IMR-90 (cell line): ENCODE measurements around the gene MGLL. TPM values are rescaled to one million over a fixed set of nuclear protein-coding genes. Genes with fewer than 3 reads are reported as not detected.
A peak's percentile ranks its signal among the peaks of the same experiment; 100 is the strongest.

ENCODE experiments used
- ATAC-seq: fragments of 200-7000 bp; cut with Tn5 transposase; 2 replicates; pipeline ENCODE4 v1.9.1; 2020; ENCODE audit warnings: low read depth, mild to moderate bottlenecking, moderate library complexity
- BruUV-seq: library from RNA; stranded (reverse); fragments of 400-500 nt; replicated peaks from 2 replicates; lab custom pipeline; 2021; lab: Mats Ljungman, UMichigan
- CTCF ChIA-PET: fragments of 300-600 bp; formaldehyde crosslinking; extraction: SDS; loops from one replicate; lab custom pipeline; 2021; ENCODE audit warnings: antibody characterized with exemption; lab: Yijun Ruan, JAX
- POLR2A ChIA-PET: fragments of 300-600 bp; sonication (Branson Sonifier 250); formaldehyde crosslinking; loops from one replicate; lab custom pipeline; 2022; ENCODE audit warnings: antibody characterized with exemption; ENCODE audit not compliant: unreplicated experiment; lab: Charles Lee
- DNase-seq: peaks from one replicate; pipeline ENCODE4 v3.0.0; 2013
- H2AFZ ChIP-seq: replicated peaks from 2 replicates; pipeline ENCODE3; 2013; ENCODE audit warnings: low read length, mild to moderate bottlenecking; ENCODE audit not compliant: poor library complexity
- H2AK5ac ChIP-seq: 2 replicates; pipeline ENCODE4 v1.6.1; 2013; ENCODE audit warnings: low read depth, low read length, inconsistent platforms
- H2AK9ac ChIP-seq: replicated peaks from 2 replicates; pipeline ENCODE3; 2013; ENCODE audit warnings: mild to moderate bottlenecking, low read depth, low read length, moderate library complexity; ENCODE audit not compliant: poor library complexity
- H2BK120ac ChIP-seq: 2 replicates; pipeline ENCODE4 v1.6.1; 2013; ENCODE audit warnings: low read depth, low read length, inconsistent platforms
- H2BK15ac ChIP-seq: 3 replicates; pipeline ENCODE4 v1.6.1; 2013; ENCODE audit warnings: low read depth, low read length, inconsistent platforms
- H2BK20ac ChIP-seq: 2 replicates; pipeline ENCODE4 v1.6.1; 2013; ENCODE audit warnings: low read depth, mild to moderate bottlenecking, inconsistent platforms, low read length, moderate library complexity
- H2BK5ac ChIP-seq: 2 replicates; pipeline ENCODE4 v1.6.1; 2013; ENCODE audit warnings: mild to moderate bottlenecking, low read depth, low read length, inconsistent platforms; ENCODE audit not compliant: poor library complexity, severe bottlenecking
- H3K14ac ChIP-seq: replicated peaks from 2 replicates; pipeline ENCODE4 v1.6.1; 2013; ENCODE audit warnings: low read depth, low read length, inconsistent platforms
- H3K18ac ChIP-seq: 2 replicates; pipeline ENCODE4 v1.6.1; 2013; ENCODE audit warnings: low read depth, low read length, control low read depth
- H3K23ac ChIP-seq: 2 replicates; pipeline ENCODE4 v1.6.1; 2013; ENCODE audit warnings: low read depth, low read length, inconsistent platforms
- H3K27ac ChIP-seq: 2 replicates; pipeline ENCODE4 v1.5.1; 2013; ENCODE audit warnings: mild to moderate bottlenecking, control low read depth, low read length; ENCODE audit not compliant: insufficient read depth
- H3K27me3 ChIP-seq: 2 replicates; pipeline ENCODE4 v1.6.1; 2013; ENCODE audit warnings: low read length; ENCODE audit not compliant: control insufficient read depth, insufficient read depth
- H3K36me3 ChIP-seq: 2 replicates; pipeline ENCODE4 v1.6.1; 2013; ENCODE audit warnings: low read length, mixed read lengths; ENCODE audit not compliant: control insufficient read depth, insufficient read depth
- H3K4ac ChIP-seq: 2 replicates; pipeline ENCODE4 v1.6.1; 2013; ENCODE audit warnings: low read depth, low read length, inconsistent platforms
- H3K4me1 ChIP-seq: 2 replicates; pipeline ENCODE4 v1.6.1; 2013; ENCODE audit warnings: low read length, mixed read lengths; ENCODE audit not compliant: control insufficient read depth, insufficient read depth
- H3K4me2 ChIP-seq: 2 replicates; pipeline ENCODE4 v1.6.1; 2013; ENCODE audit warnings: low read depth, mild to moderate bottlenecking, control low read depth, low read length, moderate library complexity
- H3K4me3 ChIP-seq: 2 replicates; pipeline ENCODE4 v1.5.1; 2013; ENCODE audit warnings: low read depth, mild to moderate bottlenecking, control low read depth, low read length, moderate library complexity; ENCODE audit not compliant: insufficient read depth
- H3K56ac ChIP-seq: 2 replicates; pipeline ENCODE4 v1.6.1; 2013; ENCODE audit warnings: low read length, inconsistent platforms; ENCODE audit not compliant: insufficient read depth; ENCODE audit errors: extremely low read depth
- H3K79me1 ChIP-seq, 2 experiments: 2 replicates each; pipeline ENCODE4 v1.6.1; 2013; ENCODE audit warnings: low read length in 2 of 2, inconsistent platforms in 1 of 2, low read depth in 1 of 2
- H3K9ac ChIP-seq: 2 replicates; pipeline ENCODE4 v1.6.1; 2013; ENCODE audit warnings: low read depth, low read length, control low read depth
- H3K9me1 ChIP-seq: 2 replicates; pipeline ENCODE4 v1.6.1; 2013; ENCODE audit warnings: low read length, inconsistent platforms; ENCODE audit not compliant: insufficient read depth
- H3K9me3 ChIP-seq: 2 replicates; pipeline ENCODE4 v1.6.1; 2013; ENCODE audit warnings: low read length; ENCODE audit not compliant: control insufficient read depth, insufficient read depth
- H4K20me1 ChIP-seq: 2 replicates; pipeline ENCODE4 v1.6.1; 2013; ENCODE audit warnings: low read length, inconsistent platforms; ENCODE audit not compliant: insufficient read depth
- H4K5ac ChIP-seq: 2 replicates; pipeline ENCODE4 v1.6.1; 2013; ENCODE audit warnings: mild to moderate bottlenecking, low read depth, low read length, control low read depth
- H4K8ac ChIP-seq, 2 experiments: 2 replicates each; pipeline ENCODE4 v1.6.1; 2013; ENCODE audit warnings: low read depth in 2 of 2, low read length in 2 of 2, control low read depth in 1 of 2, inconsistent platforms in 1 of 2
- H4K91ac ChIP-seq: 2 replicates; pipeline ENCODE4 v1.6.1; 2013; ENCODE audit warnings: low read depth, low read length, inconsistent platforms; ENCODE audit not compliant: insufficient read depth
- BHLHE40 ChIP-seq: fragments of 150-350 bp; IDR thresholded peaks from 2 replicates; pipeline ENCODE4 v1.6.1; 2016; ENCODE audit warnings: mild to moderate bottlenecking, low read depth, low read length
- CEBPB ChIP-seq: IDR thresholded peaks from 2 replicates; pipeline ENCODE4 v1.6.1; 2012; ENCODE audit warnings: low read depth, low read length, improper control_type of control experiment
- FOS ChIP-seq: fragments of 150-350 bp; IDR thresholded peaks from 2 replicates; pipeline ENCODE4 v1.6.1; 2016; ENCODE audit warnings: low read depth, low read length
- NFE2L2 ChIP-seq: fragments of 150-350 bp; IDR thresholded peaks from 2 replicates; pipeline ENCODE4 v1.6.1; 2016; ENCODE audit warnings: low read depth, mild to moderate bottlenecking, low read length
- POLR2A ChIP-seq: IDR thresholded peaks from 2 replicates; pipeline ENCODE4 v1.6.1; 2012; ENCODE audit warnings: mild to moderate bottlenecking, low read depth, low read length
- RAD21 ChIP-seq: IDR thresholded peaks from 2 replicates; pipeline ENCODE4 v1.6.1; 2012; ENCODE audit warnings: low read length, improper control_type of control experiment
- RCOR1 ChIP-seq: IDR thresholded peaks from 2 replicates; pipeline ENCODE4 v1.6.1; 2012; ENCODE audit warnings: mild to moderate bottlenecking, low read length, improper control_type of control experiment; ENCODE audit not compliant: insufficient replicate concordance
- RFX5 ChIP-seq: IDR thresholded peaks from 2 replicates; pipeline ENCODE4 v1.8.0; 2012; ENCODE audit warnings: low read depth, mild to moderate bottlenecking, low read length, moderate library complexity
- SMC3 ChIP-seq: fragments of 150-350 bp; IDR thresholded peaks from 2 replicates; pipeline ENCODE4 v1.6.1; 2016; ENCODE audit warnings: low read depth, mild to moderate bottlenecking, antibody characterized with exemption, low read length, moderate library complexity
- WGBS, 2 experiments: methylation state at CpG; one replicate each; pipeline versions ENCODE4 v1.1.5 to v1.1.7; 2013; ENCODE audit warnings: missing lambda C conversion rate in 2 of 2; ENCODE audit not compliant: insufficient read length in 1 of 2; ENCODE audit errors: extremely low coverage in 2 of 2; 5-methylcytosine and 5-hydroxymethylcytosine counted together
- dilution Hi-C: fragments of 300-500 bp; cut with HindIII; formaldehyde crosslinking; loops from one replicate; pipeline ENCODE4 v1.14.3; 2018; ENCODE audit warnings: low sequenced_read_pairs; ENCODE audit not compliant: unreplicated experiment
- in situ Hi-C: fragments of 300-500 bp; cut with MboI; formaldehyde crosslinking; loops from 3 replicates; pipeline ENCODE4 v1.14.3; 2019; ENCODE audit warnings: low sequenced_read_pairs, inconsistent platforms, mixed read lengths
- intact Hi-C: fragments of 100-400 bp; cut with micrococcal nuclease; formaldehyde crosslinking; loops from 2 replicates; pipeline ENCODE4 v1.10.0; 2022
- polyA plus RNA-seq, 3 experiments: library from polyadenylated mRNA; depleted of rRNA; stranded (reverse); fragments of >200 nt; gene quantifications; 2 replicates each; pipeline ENCODE4 v1.2.3, GENCODE V29; 2012; ENCODE audit warnings: low replicate concordance in 1 of 3
- total RNA-seq: library from RNA; depleted of rRNA; stranded (reverse); fragments of >200 nt; gene quantifications from 2 replicates; pipeline ENCODE4 v1.2.3, GENCODE V29; 2012
- TF ChIP-seq, protein P1 (sequence below): fragments of 150-350 bp; IDR thresholded peaks from 2 replicates; pipeline ENCODE4 v1.6.1; 2017; ENCODE audit warnings: mild to moderate bottlenecking, antibody characterized with exemption, low read length, low read depth

MGLL gene
- total and polyA plus RNA-seq, 2 of the 4 experiments (the other 2 are of a cell fraction): 23.7 to 60.6 TPM

DNA sequence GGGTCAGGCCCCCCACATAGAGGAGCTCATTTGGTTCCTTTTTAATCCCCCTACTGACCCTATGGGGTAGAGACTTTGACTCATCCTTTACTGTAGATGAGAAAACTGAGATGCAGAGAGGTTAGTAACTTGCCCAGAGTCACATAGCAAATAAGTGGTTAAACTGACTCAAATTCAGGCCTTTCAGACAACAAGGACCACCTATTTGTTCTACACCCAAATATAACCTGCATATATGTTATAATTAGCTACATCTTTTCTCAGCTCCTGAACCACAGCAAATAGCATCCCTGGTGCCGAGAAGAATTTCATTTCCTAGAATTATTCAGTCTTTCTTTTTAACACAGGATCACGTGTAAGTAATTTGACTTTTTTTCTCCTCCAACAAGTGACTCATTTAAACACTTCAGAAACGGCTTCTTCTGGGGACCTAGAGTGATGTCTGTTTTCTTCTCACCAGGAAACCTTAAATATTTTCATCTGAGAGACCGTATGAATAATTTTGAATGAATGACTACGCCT lies 57.4 kb downstream of the MGLL start:
- Histone ChIP-seq H3K9ac (peak overlapping the region; percentile 18; the same call in 1 of the 2 replicates), H3K4me1 (peaks cover 31% of the 10 kb centered on the region), H3K18ac (peak overlapping the region; percentile 66; the same call in 1 of the 2 replicates), H2AFZ (no peak overlapping the region), H2AK5ac (peak overlapping the region; percentile 90), H4K20me1 (0 out of 2 replicates have a peak, but pooled peaks cover 4% of the 10 kb centered on the region), H2BK120ac (peak overlapping the region; percentile 92), H2BK20ac (peak overlapping the region; percentile 94), H2BK5ac (peak overlapping the region; percentile 96), H3K4ac (peak overlapping the region; percentile 97), H3K14ac (peak overlapping the region; percentile 67), H3K27ac (peak overlapping the region; percentile 81), H3K79me1 (peaks cover 60 to 77% of the 10 kb centered on the region in 2 experiments), H3K56ac (peak overlapping the region; percentile 50), H4K8ac (peak overlapping the region; percentile 72 to 93), H3K23ac (peak overlapping the region; percentile 79; the same call in 1 of the 2 replicates), H3K27me3 (no peaks in the 10 kb centered on the region), H3K4me3 (no peak overlapping the region), H4K5ac (peak overlapping the region; percentile 24; the same call in 1 of the 2 replicates), H4K91ac (peak overlapping the region; percentile 93), H3K9me1 (peaks cover 36% of the 10 kb centered on the region), H3K4me2 (peak overlapping the region; percentile 64), H2BK15ac (peak overlapping the region; percentile 78; the same call in 2 of the 3 replicates), H2AK9ac (peak overlapping the region; percentile 45), H3K9me3 (no peaks in the 10 kb centered on the region), H3K36me3 (peaks cover 4% of the 10 kb centered on the region)
- intact Hi-C loops: loop anchor here (2.0 kb wide), 1 partner anchor 16 kb away; no protein-coding TSS in a partner anchor
- peak; percentile 40 for ATAC-seq
- in situ Hi-C loops: no loop called here
- BruUV-seq: no TSS peak
- dilution Hi-C loops: no loop called here
- POLR2A ChIA-PET: no interaction called here
- peak; percentile 79 for DNase-seq
- WGBS, 2 experiments: no CpG with 5 or more reads among the region's 5 CpGs
- CTCF ChIA-PET: no interaction called here
- TF ChIP-seq SMC3 (0 out of 2 replicates have a peak, but pooled peaks have one; percentile 1), CEBPB (no peak), NFE2L2 (no peak), POLR2A (no peak), RFX5 (no peak), RAD21 (no peak), FOS (peak; percentile 41; the same call in 1 of the 2 replicates), BHLHE40 (peak; percentile 77), RCOR1 (no peak)
- TF ChIP-seq, protein P1, sequence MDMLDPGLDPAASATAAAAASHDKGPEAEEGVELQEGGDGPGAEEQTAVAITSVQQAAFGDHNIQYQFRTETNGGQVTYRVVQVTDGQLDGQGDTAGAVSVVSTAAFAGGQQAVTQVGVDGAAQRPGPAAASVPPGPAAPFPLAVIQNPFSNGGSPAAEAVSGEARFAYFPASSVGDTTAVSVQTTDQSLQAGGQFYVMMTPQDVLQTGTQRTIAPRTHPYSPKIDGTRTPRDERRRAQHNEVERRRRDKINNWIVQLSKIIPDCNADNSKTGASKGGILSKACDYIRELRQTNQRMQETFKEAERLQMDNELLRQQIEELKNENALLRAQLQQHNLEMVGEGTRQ: 0 out of 2 replicates have a peak, but pooled peaks have one; percentile 37
